Testis (tissue), 3 donors: ENCODE data around the gene GNB4. TPM values are rescaled to one million over a fixed set of nuclear protein-coding genes. Genes with fewer than 3 reads are reported as not detected.

Source experiments
- DNase-seq: peaks from one replicate; pipeline ENCODE4 v3.0.0-alpha.2; 2019
- H3K27ac ChIP-seq, 2 donors: fragments of 200-600 bp; sonication (generic); one replicate each; pipeline ENCODE4 v1.5.1; 2019
- H3K27me3 ChIP-seq: fragments of 200-600 bp; sonication (generic); one replicate; pipeline ENCODE4 v1.5.1; 2019
- H3K36me3 ChIP-seq: fragments of 200-600 bp; sonication (generic); one replicate; pipeline ENCODE4 v1.5.1; 2017; ENCODE audit warnings: low read depth; ENCODE audit errors: missing control alignments
- H3K4me1 ChIP-seq: fragments of 200-600 bp; sonication (generic); one replicate; pipeline ENCODE4 v1.5.1; 2019
- H3K4me3 ChIP-seq, 2 donors: fragments of 200-600 bp; sonication (generic); one replicate each; pipeline ENCODE4 v1.5.1; 2017 to 2019
- H3K9me3 ChIP-seq: fragments of 200-600 bp; sonication (generic); one replicate; pipeline ENCODE4 v1.5.1; 2017
- CTCF ChIP-seq, 3 experiments: fragments of 450-650 bp in 2 of 3; fragments of 200-600 bp in 1 of 3; sonication (generic) in 1 of 3; IDR thresholded peaks; one replicate each; pipeline ENCODE4 v1.5.1; 2016 to 2019; ENCODE audit warnings: antibody characterized with exemption in 3 of 3, mild to moderate bottlenecking in 2 of 3, moderate library complexity in 1 of 3
- POLR2A ChIP-seq: fragments of 450-650 bp; IDR thresholded peaks from one replicate; pipeline ENCODE4 v1.6.1; 2017; ENCODE audit warnings: antibody characterized with exemption, mild to moderate bottlenecking, moderate library complexity
- WGBS, 2 donors: methylation state at CpG; one replicate each; pipeline ENCODE4 v1.1.5; 2018; 5-methylcytosine and 5-hydroxymethylcytosine counted together
- intact Hi-C: fragments of 100-400 bp; cut with DNase I; formaldehyde crosslinking; loops from one replicate; pipeline ENCODE4 v1.15.1; 2023; ENCODE audit warnings: low total_unique reads
- polyA plus RNA-seq: library from polyadenylated mRNA; stranded (reverse); fragments of 350-450 nt; fragmentation: Illumina TruSeq; extraction: RNeasy Lipid Tissue Mini Kit (QIAGEN cat#74804); gene quantifications from one replicate; pipeline ENCODE4 v1.2.3, GENCODE V29; 2014; ENCODE audit warnings: low read depth, low replicate concordance; ENCODE audit not compliant: insufficient read depth
- total RNA-seq, 2 donors: library from RNA; depleted of rRNA; stranded (reverse); fragments of >200 nt; gene quantifications; one replicate each; pipeline ENCODE4 v1.2.3, GENCODE V29; 2016

The GNB4 gene
- total and polyA plus RNA-seq, 3 donors from 2014 or later = 8.7 to 9.8 (median 9.5) TPM

- H3K27me3 ChIP-seq = no peaks in the 10 kb centered on the region
- H3K9me3 ChIP-seq = no peaks in the 10 kb centered on the region
- intact Hi-C loops = no loop called here
- TF ChIP-seq POLR2A (no peak), CTCF (IDR thresholded peaks at IDR 0.05) (no peak)
- H3K4me1 ChIP-seq = no peaks in the 10 kb centered on the region
- 58 to 68% methylated on average over 3 of the region's 3 CpGs for WGBS, 2 donors
- no peak overlapping the region for H3K4me3 ChIP-seq
- H3K36me3 ChIP-seq = no peaks in the 10 kb centered on the region
- no peak overlapping the region for H3K27ac ChIP-seq
- no peak for DNase-seq
Measured at GRCh38 chr3:179436517-179436916, 14.8 kb downstream of the GNB4 start.

- Histone ChIP-seq H3K4me3 (no peak overlapping the region), H3K4me1 (no peaks in the 10 kb centered on the region), H3K9me3 (no peaks in the 10 kb centered on the region), H3K27me3 (no peaks in the 10 kb centered on the region), H3K27ac (no peak overlapping the region), H3K36me3 (no peaks in the 10 kb centered on the region)
- 87 to 96% methylated on average over 1 of the region's 1 CpG for WGBS, 2 donors
- DNase-seq = no peak
- intact Hi-C loops = no loop called here
- no peak for TF ChIP-seq POLR2A
- no peak for TF ChIP-seq CTCF (IDR thresholded peaks at IDR 0.05)
Measured at GRCh38 chr3:179432451-179432850, 18.8 kb downstream of the GNB4 start.

- Histone ChIP-seq H3K4me3 (no peak overlapping the region), H3K36me3 (no peaks in the 10 kb centered on the region), H3K4me1 (no peaks in the 10 kb centered on the region), H3K27ac (no peak overlapping the region), H3K27me3 (no peaks in the 10 kb centered on the region), H3K9me3 (no peaks in the 10 kb centered on the region)
- 80 to 83% methylated on average over 3 of the region's 3 CpGs for WGBS, 2 donors
- intact Hi-C loops = no loop called here
- TF ChIP-seq CTCF (IDR thresholded peaks at IDR 0.05) (no peak), POLR2A (no peak)
- DNase-seq = no peak
Measured at GRCh38 chr3:179432021-179432420, 19.2 kb downstream of the GNB4 start.

GRCh38 chr3:179430277-179430870, 20.9 kb downstream of the GNB4 start:
- Histone ChIP-seq H3K4me3 (no peak overlapping the region), H3K9me3 (no peaks in the 10 kb centered on the region), H3K27ac (no peak overlapping the region), H3K27me3 (no peaks in the 10 kb centered on the region), H3K36me3 (no peaks in the 10 kb centered on the region), H3K4me1 (no peaks in the 10 kb centered on the region)
- WGBS, 2 donors = 96 to 97% methylated on average over 2 of the region's 2 CpGs
- TF ChIP-seq CTCF (IDR thresholded peaks at IDR 0.05) = no peak
- TF ChIP-seq POLR2A = no peak
- no peak for DNase-seq
- intact Hi-C loops = no loop called here

GRCh38 chr3:179428876-179429548, 22.3 kb downstream of the GNB4 start:
- H3K27me3 ChIP-seq = no peaks in the 10 kb centered on the region
- 92 to 94% methylated on average over 8 of the region's 8 CpGs for WGBS, 2 donors
- no peaks in the 10 kb centered on the region for H3K4me1 ChIP-seq
- H3K4me3 ChIP-seq = no peak overlapping the region
- H3K36me3 ChIP-seq = no peaks in the 10 kb centered on the region
- no peak overlapping the region for H3K27ac ChIP-seq
- no peak for DNase-seq
- H3K9me3 ChIP-seq = no peaks in the 10 kb centered on the region
- intact Hi-C loops = no loop called here
- TF ChIP-seq POLR2A (no peak), CTCF (IDR thresholded peaks at IDR 0.05) (no peak)
